Glomerular visceral epithelial cell (primary cell): ENCODE results near the gene AXDND1.
"Not testable (repeated sequence)": the region's sequence is repeated elsewhere in the genome, so short reads cannot be mapped to it uniquely, and the experiment has no call there.

Source experiments
- DNase-seq: peaks from one replicate; pipeline ENCODE4 v3.0.0-alpha.2; 2016; ENCODE audit errors: extremely low spot score

AXDND1 gene

GRCh38 chr1:179365342-179366092, at the start of gene AXDND1:
AXDND1 (plus strand) TSS chr1:179365971; CDS start chr1:179366510, 539 bp downstream.
- DNase-seq = peak; percentile 82

DNA sequence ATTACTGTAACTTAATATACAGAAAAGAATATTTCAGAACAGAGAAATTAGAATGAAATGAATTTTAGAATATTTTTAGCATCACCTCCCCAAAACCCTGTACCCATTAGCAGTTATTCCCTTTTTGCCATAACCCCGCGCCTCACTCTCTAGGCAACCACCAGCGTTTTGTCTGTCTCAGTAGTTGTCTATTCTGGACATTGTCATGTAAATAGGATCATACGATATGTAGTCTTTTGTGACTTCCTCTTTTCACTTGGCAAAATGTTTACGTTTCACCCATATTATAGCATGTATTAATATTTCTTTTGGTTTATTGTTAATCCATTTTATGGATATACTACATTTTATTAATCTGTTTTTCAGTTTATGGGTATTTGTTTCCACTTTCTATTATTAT, 47.3 kb upstream of the AXDND1 start:
- no peak for DNase-seq

DNA sequence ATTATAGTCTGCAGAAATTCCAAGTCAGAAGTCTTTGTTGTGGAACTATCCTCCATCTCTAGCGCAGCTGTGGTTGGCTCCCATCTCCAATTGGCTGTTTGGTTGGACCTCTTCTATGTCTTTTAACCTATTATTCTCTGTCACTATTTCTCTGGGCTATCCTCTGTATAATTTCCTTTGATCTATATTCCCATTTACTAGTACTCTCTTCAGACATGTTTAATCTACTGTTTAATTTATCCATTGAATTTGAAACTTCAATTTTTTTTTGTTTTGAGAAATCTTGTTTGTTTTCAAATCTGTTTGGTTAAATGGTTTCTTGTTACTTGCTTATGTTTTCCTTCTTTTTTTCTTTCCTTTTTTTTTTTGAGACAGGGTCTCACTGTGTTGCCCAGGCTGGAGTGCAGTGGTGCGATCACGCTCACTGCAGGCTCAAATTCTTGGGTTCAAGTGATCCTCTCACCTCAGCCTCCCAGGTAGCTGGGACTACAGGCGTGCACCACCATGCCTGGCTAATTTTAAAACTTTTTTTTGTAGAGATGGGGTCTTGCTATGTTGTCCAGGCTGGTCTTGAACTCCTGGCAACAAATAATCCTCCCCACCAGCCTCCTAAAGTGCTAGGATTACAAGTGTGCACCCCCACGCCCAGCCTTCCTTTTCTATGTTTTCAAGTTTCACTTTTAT, 44.1 kb upstream of the AXDND1 start:
- DNase-seq = no peak

GRCh38 chr1:179322557-179322956, 43.2 kb upstream of the AXDND1 start:
- no peak for DNase-seq

GRCh38 chr1:179323436-179323835, 42.3 kb upstream of the AXDND1 start:
- DNase-seq = no peak

- DNase-seq = no peak
Measured at GRCh38 chr1:179325836-179326235, 39.9 kb upstream of the AXDND1 start.

DNA sequence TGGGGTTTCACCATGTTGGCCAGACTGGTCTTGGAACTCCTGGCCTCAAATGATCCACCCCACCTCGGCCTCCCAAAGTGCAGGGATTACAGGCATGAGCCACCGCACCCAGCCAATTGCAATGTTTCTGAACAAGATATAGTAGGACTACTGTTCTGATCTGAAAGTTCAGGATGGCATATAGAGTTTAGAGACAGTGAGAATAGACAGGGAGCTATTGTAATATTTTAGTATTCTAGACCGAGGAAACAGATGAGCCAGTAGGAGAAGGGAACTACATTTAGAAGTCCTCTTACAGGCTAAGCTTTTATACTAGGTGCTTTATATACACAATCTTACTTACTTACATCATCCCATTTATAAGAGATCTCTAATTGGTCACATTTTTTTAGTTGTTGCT, 39.0 kb upstream of the AXDND1 start:
- DNase-seq = no peak

GRCh38 chr1:179327196-179327595, 38.6 kb upstream of the AXDND1 start:
- DNase-seq = no peak

- no peak for DNase-seq
Measured at GRCh38 chr1:179327679-179328078, 38.1 kb upstream of the AXDND1 start.

DNA sequence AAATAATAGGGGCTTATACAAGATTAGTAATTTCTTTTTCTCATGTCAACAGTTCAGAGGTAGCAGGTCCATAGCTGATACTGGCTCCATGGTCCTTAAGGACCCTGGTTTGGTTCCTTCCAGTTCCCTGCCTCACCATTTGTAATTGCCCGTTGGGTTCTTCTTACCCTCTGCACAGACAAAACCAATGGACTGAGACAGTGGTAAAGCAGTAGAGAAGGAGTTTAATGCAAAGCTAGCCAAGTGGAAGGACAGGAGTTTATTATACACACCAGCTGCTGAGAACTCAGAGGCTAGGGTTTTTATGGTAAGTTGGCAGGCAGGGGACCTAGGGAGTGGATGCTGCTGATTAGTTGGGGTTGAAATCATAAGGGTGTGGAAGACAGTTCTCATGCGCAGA, 35.9 kb upstream of the AXDND1 start:
- DNase-seq = no peak

- DNase-seq = no peak
Measured at GRCh38 chr1:179334440-179334839, 31.3 kb upstream of the AXDND1 start.

DNA sequence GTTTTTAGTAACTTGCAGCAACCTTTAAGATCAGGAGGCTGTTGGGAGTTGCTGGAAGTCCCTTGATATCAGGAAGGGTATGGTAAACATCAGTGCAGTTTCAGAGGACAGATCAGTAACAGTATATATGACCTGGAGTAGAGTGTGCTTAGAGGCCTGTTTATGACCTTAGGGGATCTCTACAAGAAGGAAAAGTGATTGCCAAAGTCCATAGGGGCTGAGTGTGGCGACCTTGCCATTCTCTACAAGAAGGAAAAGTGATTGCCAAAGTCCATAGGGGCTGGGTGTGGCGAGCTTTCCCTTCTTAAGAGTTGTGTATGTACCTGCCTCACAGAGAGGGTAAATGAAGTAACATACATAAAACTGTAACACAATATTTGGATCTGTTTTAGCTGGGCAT, 28.5 kb upstream of the AXDND1 start:
- no peak for DNase-seq

DNA sequence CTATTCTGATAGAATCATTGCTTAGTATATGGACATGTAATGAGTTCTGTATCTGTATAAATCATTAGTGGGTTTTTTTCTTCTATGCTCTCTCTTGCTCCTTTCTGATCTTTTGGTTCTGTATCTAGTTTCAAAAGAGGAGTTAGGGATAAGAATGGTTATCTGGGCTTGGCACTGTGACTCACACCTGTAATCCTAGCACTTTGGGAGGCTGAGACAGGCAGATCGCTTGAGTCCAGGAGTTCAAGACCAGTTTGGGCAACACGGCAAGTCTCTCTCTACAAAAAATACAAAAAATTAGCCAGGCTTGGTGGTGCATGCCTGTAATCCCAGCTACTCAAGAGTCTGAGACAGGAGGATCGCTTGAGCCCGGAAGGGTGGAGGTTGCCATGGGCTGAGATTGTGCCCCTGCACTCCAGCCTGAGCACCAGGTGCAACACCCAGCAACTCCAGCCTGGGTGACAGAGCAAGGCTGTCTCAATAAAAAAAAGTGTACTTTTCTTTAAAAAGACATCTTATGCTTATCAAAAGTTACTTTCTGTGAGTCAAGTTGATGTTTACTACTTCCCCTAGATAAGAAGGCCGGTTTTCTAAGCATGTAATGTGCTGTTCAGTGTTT, 27.7 kb upstream of the AXDND1 start:
- no peak for DNase-seq

- DNase-seq = no peak
Measured at GRCh38 chr1:179340918-179341317, 24.9 kb upstream of the AXDND1 start.

GRCh38 chr1:179341943-179342547, 23.7 kb upstream of the AXDND1 start:
- no peak for DNase-seq

GRCh38 chr1:179342740-179343404, 22.9 kb upstream of the AXDND1 start:
- no peak for DNase-seq

GRCh38 chr1:179351281-179351680, 14.5 kb upstream of the AXDND1 start:
- no peak for DNase-seq

GRCh38 chr1:179352236-179352635, 13.5 kb upstream of the AXDND1 start:
- no peak for DNase-seq

DNA sequence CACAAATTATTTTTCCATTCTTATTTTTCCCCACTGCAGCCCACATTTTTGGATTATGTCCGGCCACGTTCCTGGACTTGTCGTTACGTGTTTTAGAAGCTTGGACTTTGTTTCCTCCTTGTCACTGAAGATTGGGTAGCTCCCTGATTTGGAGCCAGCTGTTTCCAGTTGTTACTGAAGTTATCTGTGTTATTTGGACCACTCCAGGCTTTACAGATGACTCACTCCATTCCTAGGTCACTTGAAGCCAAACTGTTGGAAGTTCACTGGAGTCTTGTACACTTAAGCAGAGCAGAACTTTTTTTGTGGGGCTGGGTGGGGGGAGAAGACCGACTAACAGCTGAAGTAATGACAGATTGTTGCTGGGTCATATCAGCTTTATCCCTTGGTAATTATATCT, 12.2 kb upstream of the AXDND1 start:
- DNase-seq = no peak

DNA sequence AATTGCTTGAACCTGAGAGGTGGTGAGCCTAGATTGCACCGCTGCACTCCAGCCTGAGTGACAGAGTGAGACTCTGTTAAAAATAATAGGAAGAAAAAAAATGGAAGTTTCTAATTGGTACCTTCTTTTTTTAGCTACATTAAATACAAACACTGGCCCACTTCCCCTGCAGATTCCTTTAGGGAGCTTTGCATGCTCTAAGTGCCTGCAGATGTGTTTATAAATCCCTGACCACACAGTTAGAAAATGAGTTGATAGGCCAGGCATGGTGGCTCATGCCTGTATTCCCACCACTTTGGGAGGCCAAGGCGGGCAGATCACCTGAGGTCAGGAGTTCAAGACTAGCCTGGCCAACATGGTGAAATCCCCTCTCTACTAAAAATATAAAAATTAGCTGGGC, 4.1 kb upstream of the AXDND1 start:
- not testable (repeated sequence) for DNase-seq

DNA sequence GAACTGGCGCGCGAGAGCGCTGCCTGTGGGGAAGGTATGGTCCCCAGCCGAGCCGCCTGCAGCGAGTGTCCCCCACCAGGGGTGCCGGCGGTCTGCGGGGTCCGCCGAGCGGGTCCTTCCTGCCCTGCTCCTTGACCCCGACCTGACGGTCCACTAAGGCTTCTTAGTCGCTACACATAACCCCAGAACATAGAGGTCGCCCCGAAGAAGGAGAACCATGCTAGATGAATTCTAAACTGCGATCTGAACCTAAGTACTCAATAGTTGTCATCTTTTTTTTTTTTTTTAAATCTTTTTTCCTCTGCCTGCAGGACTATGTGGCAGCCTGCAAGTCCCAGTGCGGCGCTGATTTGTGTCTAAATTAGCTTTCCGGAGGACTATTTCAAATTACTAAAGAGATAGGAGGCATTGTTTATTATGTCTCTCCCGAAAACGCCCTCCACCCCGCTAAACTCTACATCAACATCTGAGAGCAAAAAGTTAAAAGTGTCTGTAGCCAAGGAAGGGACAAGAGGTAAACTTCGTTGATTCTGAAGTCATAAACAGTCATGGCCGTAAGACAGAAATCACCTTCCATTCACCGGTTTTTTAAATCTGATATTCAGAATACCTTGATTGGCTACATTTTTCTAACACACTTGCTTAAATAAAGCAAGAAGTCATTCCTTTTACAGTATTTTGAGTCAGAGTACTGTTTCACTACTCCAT, 476 bp downstream of the AXDND1 start:
- peak; percentile 17 for DNase-seq
